NCI-H2081 (cell line): ENCODE measurements around the gene CYRIA.

ENCODE experiments used
- DNase-seq, 2 experiments: peaks; one replicate each; lab custom pipeline; 2025; lab: John Stamatoyannopoulos, UW

Gene CYRIA

GRCh38 chr2:16650287-16651249 lies 15.1 kb downstream of the CYRIA start:
- DNase-seq = no peak

GRCh38 chr2:16649353-16650286 lies 16.0 kb downstream of the CYRIA start:
- no peak for DNase-seq

GRCh38 chr2:16647992-16648617 lies 17.5 kb downstream of the CYRIA start:
- no peak for DNase-seq

GRCh38 chr2:16645775-16646559 lies 19.7 kb downstream of the CYRIA start:
- DNase-seq = no peak

- no peak for DNase-seq
Observed at GRCh38 chr2:16645088-16645487, 20.5 kb downstream of the CYRIA start.

GRCh38 chr2:16644221-16644925 lies 21.3 kb downstream of the CYRIA start:
- DNase-seq = no peak

GRCh38 chr2:16643099-16643498 lies 22.5 kb downstream of the CYRIA start:
- no peak for DNase-seq

- DNase-seq = no peak
Observed at GRCh38 chr2:16642088-16642487, 23.5 kb downstream of the CYRIA start.

GRCh38 chr2:16641509-16641908 lies 24.1 kb downstream of the CYRIA start:
- no peak for DNase-seq

GRCh38 chr2:16640867-16641266 lies 24.8 kb downstream of the CYRIA start:
- no peak for DNase-seq

GRCh38 chr2:16640001-16640700 lies 25.5 kb downstream of the CYRIA start:
- no peak for DNase-seq

- DNase-seq = no peak
Observed at GRCh38 chr2:16639431-16639830, 26.2 kb downstream of the CYRIA start.

- DNase-seq = no peak
Observed at GRCh38 chr2:16638946-16639345, 26.7 kb downstream of the CYRIA start.

- DNase-seq = no peak
Observed at GRCh38 chr2:16637304-16637703, 28.3 kb downstream of the CYRIA start.

GRCh38 chr2:16635791-16636699 lies 29.6 kb downstream of the CYRIA start:
- no peak for DNase-seq

GRCh38 chr2:16633621-16634430 lies 31.8 kb downstream of the CYRIA start:
- no peak for DNase-seq

- DNase-seq = no peak
Observed at GRCh38 chr2:16632598-16632997, 33.0 kb downstream of the CYRIA start.

GRCh38 chr2:16630463-16630862 lies 35.2 kb downstream of the CYRIA start:
- no peak for DNase-seq
